DOHH2 (cell line): ENCODE results near the gene LAMA2.

Source experiments
- EZH2phosphoT487 ChIP-seq: fragments of 200-600 bp; sonication (generic); IDR thresholded peaks from 2 replicates; pipeline ENCODE4 v1.6.1; 2017; ENCODE audit warnings: borderline replicate concordance, mild to moderate bottlenecking, antibody characterized with exemption, low read length, moderate library complexity, mixed read lengths
- TF ChIP-seq, protein P1 (sequence below): fragments of 200-600 bp; sonication (generic); IDR thresholded peaks from one replicate; pipeline ENCODE4 v1.5.1; 2014; ENCODE audit warnings: antibody characterized with exemption, mild to moderate bottlenecking, low read depth, low read length; ENCODE audit not compliant: poor library complexity, severe bottlenecking

GRCh38 chr6:129033581-129033980 lies 150.6 kb downstream of the LAMA2 start:
- TF ChIP-seq, protein P1, sequence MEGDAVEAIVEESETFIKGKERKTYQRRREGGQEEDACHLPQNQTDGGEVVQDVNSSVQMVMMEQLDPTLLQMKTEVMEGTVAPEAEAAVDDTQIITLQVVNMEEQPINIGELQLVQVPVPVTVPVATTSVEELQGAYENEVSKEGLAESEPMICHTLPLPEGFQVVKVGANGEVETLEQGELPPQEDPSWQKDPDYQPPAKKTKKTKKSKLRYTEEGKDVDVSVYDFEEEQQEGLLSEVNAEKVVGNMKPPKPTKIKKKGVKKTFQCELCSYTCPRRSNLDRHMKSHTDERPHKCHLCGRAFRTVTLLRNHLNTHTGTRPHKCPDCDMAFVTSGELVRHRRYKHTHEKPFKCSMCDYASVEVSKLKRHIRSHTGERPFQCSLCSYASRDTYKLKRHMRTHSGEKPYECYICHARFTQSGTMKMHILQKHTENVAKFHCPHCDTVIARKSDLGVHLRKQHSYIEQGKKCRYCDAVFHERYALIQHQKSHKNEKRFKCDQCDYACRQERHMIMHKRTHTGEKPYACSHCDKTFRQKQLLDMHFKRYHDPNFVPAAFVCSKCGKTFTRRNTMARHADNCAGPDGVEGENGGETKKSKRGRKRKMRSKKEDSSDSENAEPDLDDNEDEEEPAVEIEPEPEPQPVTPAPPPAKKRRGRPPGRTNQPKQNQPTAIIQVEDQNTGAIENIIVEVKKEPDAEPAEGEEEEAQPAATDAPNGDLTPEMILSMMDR: no peak
- TF ChIP-seq EZH2phosphoT487: no peak
